Neural crest cell (in vitro differentiated cells): ENCODE results near the gene PSMD9. TPM values are rescaled to one million over a fixed set of nuclear protein-coding genes. Genes with fewer than 3 reads are reported as not detected.
"Not testable (repeated sequence)": the region's sequence is repeated elsewhere in the genome, so short reads cannot be mapped to it uniquely, and the experiment has no call there.

Experiments used
- DNase-seq: peaks from one replicate; pipeline ENCODE4 v3.0.0; 2021; ENCODE audit warnings: low read depth, mixed read lengths, low spot score
- H3K27ac Mint-ChIP-seq: one replicate; pipeline ENCODE4 v1.8.0; 2021; ENCODE audit warnings: mild to moderate bottlenecking, mixed read lengths; ENCODE audit not compliant: unreplicated experiment
- H3K27me3 Mint-ChIP-seq: 2 replicates; pipeline ENCODE4 v1.8.0; 2021; ENCODE audit warnings: low read depth, mild to moderate bottlenecking, mixed read lengths
- H3K36me3 Mint-ChIP-seq: 2 replicates; pipeline ENCODE4 v1.8.0; 2021; ENCODE audit warnings: low read depth, mild to moderate bottlenecking, mixed read lengths
- H3K4me1 Mint-ChIP-seq: 2 replicates; pipeline ENCODE4 v1.8.0; 2021; ENCODE audit warnings: mixed read lengths
- H3K4me3 Mint-ChIP-seq: one replicate; pipeline ENCODE4 v1.8.0; 2021; ENCODE audit warnings: mild to moderate bottlenecking, mixed read lengths
- H3K9me3 Mint-ChIP-seq: 2 replicates; pipeline ENCODE4 v1.8.0; 2021; ENCODE audit warnings: mixed read lengths
- CTCF ChIP-seq: fragments of 200-600 bp; sonication (generic); conservative IDR thresholded peaks from 2 replicates; pipeline ENCODE4 v1.5.0; 2021; ENCODE audit warnings: antibody characterized with exemption, mild to moderate bottlenecking
- total RNA-seq: library from RNA; stranded (reverse); gene quantifications from 2 replicates; pipeline ENCODE4 v1.2.1, GENCODE V29; 2021

Gene PSMD9
- total RNA-seq, 1 donor from 2014 or later = 46.3 TPM

- DNase-seq = no peak
- Mint-ChIP-seq H3K9me3 (peaks cover under 1% of the 10 kb centered on the region), H3K4me1 (peaks cover 2% of the 10 kb centered on the region), H3K36me3 (no peaks in the 10 kb centered on the region), H3K4me3 (no peak overlapping the region), H3K27me3 (peaks cover 16% of the 10 kb centered on the region), H3K27ac (no peak overlapping the region)
- TF ChIP-seq CTCF = no peak
Observed at GRCh38 chr12:121883315-121883660, 5.3 kb upstream of the PSMD9 start.

GRCh38 chr12:121885129-121885528 is 3.5 kb upstream of the PSMD9 start:
- not testable (repeated sequence) for H3K36me3 Mint-ChIP-seq, H3K4me3 Mint-ChIP-seq, H3K9me3 Mint-ChIP-seq, H3K27ac Mint-ChIP-seq, DNase-seq
- Mint-ChIP-seq H3K27me3 (peaks cover 18% of the 10 kb centered on the region), H3K4me1 (peaks cover 20% of the 10 kb centered on the region)

GRCh38 chr12:121888083-121888477 is 510 bp upstream of the PSMD9 start:
- Mint-ChIP-seq H3K4me3 (peak overlapping the region; percentile 99), H3K27me3 (peaks cover 12% of the 10 kb centered on the region), H3K4me1 (peaks cover 28% of the 10 kb centered on the region), H3K27ac (peak overlapping the region; percentile 99), H3K9me3 (peaks cover 3% of the 10 kb centered on the region), H3K36me3 (no peaks in the 10 kb centered on the region)
- TF ChIP-seq CTCF = peak; percentile 48
- DNase-seq = no peak

- peaks cover 37% of the 10 kb centered on the region for H3K4me1 Mint-ChIP-seq
- DNase-seq = no peak
- peak overlapping the region; percentile 99 for H3K4me3 Mint-ChIP-seq
- H3K36me3 Mint-ChIP-seq = no peaks in the 10 kb centered on the region
- peaks cover 3% of the 10 kb centered on the region for H3K9me3 Mint-ChIP-seq
- H3K27me3 Mint-ChIP-seq = peaks cover 5% of the 10 kb centered on the region
- peak overlapping the region; percentile 99 for H3K27ac Mint-ChIP-seq
- no peak for TF ChIP-seq CTCF
Observed at GRCh38 chr12:121889274-121889624, 659 bp downstream of the PSMD9 start.

GRCh38 chr12:121889661-121890060 is 1.1 kb downstream of the PSMD9 start:
- not testable (repeated sequence) for H3K9me3 Mint-ChIP-seq, H3K27me3 Mint-ChIP-seq, DNase-seq, H3K27ac Mint-ChIP-seq, H3K36me3 Mint-ChIP-seq
- Mint-ChIP-seq H3K4me1 (peaks cover 38% of the 10 kb centered on the region), H3K4me3 (peak overlapping the region; percentile 99)

- Mint-ChIP-seq H3K9me3 (peaks cover 3% of the 10 kb centered on the region), H3K4me3 (peak overlapping the region; percentile 31), H3K27me3 (peaks cover 2% of the 10 kb centered on the region), H3K27ac (peak overlapping the region; percentile 31), H3K4me1 (peaks cover 38% of the 10 kb centered on the region), H3K36me3 (peaks cover 3% of the 10 kb centered on the region)
- no peak for DNase-seq
- TF ChIP-seq CTCF = no peak
Observed at GRCh38 chr12:121892673-121893561, 4.3 kb downstream of the PSMD9 start.
